ENCODE data around the gene SMS.

GRCh38 chrX:21982311-21982710 lies 41.8 kb downstream of the SMS start:
- TF ChIP-seq CTCF (conservative IDR thresholded peaks at IDR 0.05; ENCODE audit: low read depth, low read length) (no peak), MXI1 (IDR thresholded peaks at IDR 0.05; ENCODE audit: borderline replicate concordance, low read depth, low read length) (no peak), USF2 (IDR thresholded peaks at IDR 0.05; ENCODE audit: low read depth, low read length) (no peak), POLR2A (IDR thresholded peaks at IDR 0.05; ENCODE audit: low read depth, low read length) (no peak), RAD21 (IDR thresholded peaks at IDR 0.05; ENCODE audit: low read length) (no peak), ELK1 (IDR thresholded peaks at IDR 0.05; ENCODE audit: borderline replicate concordance, low read depth, low read length) (no peak), BHLHE40 (IDR thresholded peaks at IDR 0.05; ENCODE audit: low read depth, low read length) (no peak), RFX5 (IDR thresholded peaks at IDR 0.05; ENCODE audit: low read depth, low read length) (no peak), MAFK (IDR thresholded peaks at IDR 0.05; ENCODE audit: low read depth, low read length) (no peak), CEBPB (IDR thresholded peaks at IDR 0.05; ENCODE audit: low read depth, low read length) (no peak), MAZ (IDR thresholded peaks at IDR 0.05; ENCODE audit: borderline replicate concordance, low read depth, low read length) (no peak), SMC3 (IDR thresholded peaks at IDR 0.05; ENCODE audit: low read depth, low read length) (no peak), FOS (IDR thresholded peaks at IDR 0.05; ENCODE audit: low read depth, low read length) (no peak), RCOR1 (IDR thresholded peaks at IDR 0.05; ENCODE audit: insufficient replicate concordance, low read length) (no peak)
